HG03139 (cell line): Measurements from ENCODE around the gene PLCG1.
"Not testable (repeated sequence)": the region's sequence is repeated elsewhere in the genome, so short reads cannot be mapped to it uniquely, and the experiment has no call there.

Source experiments
- ATAC-seq: cut with Tn5 transposase; IDR thresholded peaks from one replicate; pipeline ENCODE4 v1.9.1; 2021; ENCODE audit not compliant: unreplicated experiment

The PLCG1 gene

DNA sequence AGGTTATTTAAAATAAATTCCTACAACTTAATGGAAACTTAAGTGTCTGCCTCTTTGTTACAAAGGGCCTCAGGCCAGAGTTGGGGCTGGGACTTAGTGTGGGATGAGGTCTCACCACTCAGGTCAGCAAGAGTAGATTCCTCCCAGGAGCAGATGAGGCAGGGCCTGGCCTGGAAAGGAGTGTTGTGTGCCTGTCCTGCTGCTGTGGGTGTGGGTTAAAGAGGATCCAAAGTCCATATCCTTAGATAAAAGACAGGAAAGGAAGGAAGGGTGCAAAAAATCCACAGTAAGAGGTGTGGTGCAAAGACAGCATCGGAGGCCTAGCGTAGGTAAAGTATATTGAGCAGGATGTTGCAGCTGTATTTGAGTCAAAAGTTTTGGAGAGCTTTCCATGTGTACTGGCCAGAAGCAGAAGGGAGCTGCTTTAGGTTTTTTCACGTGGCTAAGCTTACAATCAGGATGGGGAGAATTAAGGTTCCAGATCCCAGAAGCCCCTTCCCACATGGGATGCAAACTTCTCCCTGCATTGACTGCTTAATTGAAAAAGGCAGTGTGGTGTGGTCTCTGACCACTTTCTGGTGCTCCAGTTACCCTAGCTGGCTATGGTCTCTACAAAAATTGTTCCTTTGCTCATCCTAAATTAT is 12.8 kb upstream of the PLCG1 start:
- no peak for ATAC-seq

- ATAC-seq, result no peak
Measured at GRCh38 chr20:41125530-41126457, 11.5 kb upstream of the PLCG1 start.

GRCh38 chr20:41126719-41127118 is 10.6 kb upstream of the PLCG1 start:
- ATAC-seq, result no peak

GRCh38 chr20:41128317-41128716 is 9.0 kb upstream of the PLCG1 start:
- not testable (repeated sequence) for ATAC-seq

DNA sequence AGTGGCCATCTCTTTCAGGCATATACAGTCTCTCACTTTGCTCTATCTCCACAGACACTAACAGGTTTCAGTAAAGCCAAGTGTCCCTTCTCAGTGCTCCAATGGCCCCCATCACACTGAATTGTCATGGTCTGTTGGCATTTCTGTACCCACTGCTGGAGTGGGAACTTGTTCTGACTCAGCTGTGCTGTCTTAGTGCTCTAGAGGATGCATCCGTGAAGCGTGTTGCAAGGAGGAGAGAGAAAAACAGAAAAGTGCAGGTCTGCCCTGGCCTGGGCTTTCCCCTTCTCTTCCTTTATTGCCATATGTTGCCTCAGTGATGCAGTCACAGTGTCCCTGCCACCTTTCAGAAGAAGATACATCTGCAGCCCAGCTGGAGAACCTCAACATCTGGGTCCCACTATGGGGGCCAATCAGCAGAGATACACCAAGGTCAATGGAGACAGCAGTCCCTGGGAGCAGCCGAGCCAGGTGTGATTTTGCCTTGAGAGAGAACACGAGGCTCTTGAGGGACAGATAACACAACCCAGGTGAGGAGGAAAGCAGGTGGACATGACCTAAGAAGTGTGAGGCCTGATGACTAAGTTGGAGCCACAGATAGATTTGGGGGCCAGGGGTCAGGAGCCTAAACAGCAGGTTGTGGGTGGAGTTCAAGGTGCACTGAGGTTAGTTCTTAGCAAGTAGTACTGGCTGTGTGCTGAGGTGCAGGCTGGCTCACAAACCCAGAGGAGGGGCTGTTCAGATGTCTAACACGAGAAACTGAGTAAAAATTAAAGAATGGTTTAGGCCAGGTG is 5.6 kb upstream of the PLCG1 start:
- ATAC-seq, result no peak

GRCh38 chr20:41132388-41132775 is 5.0 kb upstream of the PLCG1 start:
- not testable (repeated sequence) for ATAC-seq

- no peak for ATAC-seq
Measured at GRCh38 chr20:41133709-41134361, 3.5 kb upstream of the PLCG1 start.

- no peak for ATAC-seq
Measured at GRCh38 chr20:41134362-41135186, 2.8 kb upstream of the PLCG1 start.

- ATAC-seq, result no peak
Measured at GRCh38 chr20:41135187-41135887, 2.0 kb upstream of the PLCG1 start.

DNA sequence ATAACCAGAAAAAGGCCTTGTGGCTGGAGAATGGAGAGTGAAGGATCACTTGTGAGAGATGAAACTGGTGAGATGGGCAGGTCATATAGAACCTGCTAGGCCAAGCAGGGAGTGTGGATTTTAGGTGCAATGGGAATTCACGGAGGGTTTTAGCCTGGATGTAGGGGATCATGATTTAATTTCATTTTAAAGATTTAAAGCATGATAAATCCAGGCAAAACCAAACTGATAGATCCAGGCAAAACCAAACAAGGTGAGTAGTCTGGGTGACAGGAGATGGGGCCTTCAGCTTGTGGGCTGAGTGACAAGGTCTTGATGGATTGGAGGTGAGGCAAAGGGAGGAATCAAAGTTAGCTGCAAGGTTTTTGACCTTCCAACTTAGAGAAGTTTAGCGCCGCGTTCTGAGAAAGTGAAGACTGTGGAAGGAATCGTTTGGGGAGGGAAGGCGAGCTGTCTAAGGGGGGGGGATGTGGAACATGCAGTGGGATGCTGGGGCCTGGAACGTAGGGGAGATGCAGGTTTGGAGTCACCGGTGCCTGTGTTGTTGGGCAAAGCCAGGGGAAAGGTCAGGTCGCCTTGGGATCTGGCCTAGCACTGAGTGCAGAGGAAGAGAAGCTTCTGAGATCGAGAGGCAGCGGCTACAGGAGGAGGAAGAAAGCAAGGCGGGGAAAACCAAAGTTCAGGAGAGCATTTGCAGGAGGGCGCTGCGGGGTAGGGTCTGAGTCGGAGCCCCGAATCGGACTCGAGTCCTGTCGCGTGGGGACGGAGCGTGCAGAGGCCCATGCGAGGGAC is 1.3 kb upstream of the PLCG1 start:
- ATAC-seq, result no peak

DNA sequence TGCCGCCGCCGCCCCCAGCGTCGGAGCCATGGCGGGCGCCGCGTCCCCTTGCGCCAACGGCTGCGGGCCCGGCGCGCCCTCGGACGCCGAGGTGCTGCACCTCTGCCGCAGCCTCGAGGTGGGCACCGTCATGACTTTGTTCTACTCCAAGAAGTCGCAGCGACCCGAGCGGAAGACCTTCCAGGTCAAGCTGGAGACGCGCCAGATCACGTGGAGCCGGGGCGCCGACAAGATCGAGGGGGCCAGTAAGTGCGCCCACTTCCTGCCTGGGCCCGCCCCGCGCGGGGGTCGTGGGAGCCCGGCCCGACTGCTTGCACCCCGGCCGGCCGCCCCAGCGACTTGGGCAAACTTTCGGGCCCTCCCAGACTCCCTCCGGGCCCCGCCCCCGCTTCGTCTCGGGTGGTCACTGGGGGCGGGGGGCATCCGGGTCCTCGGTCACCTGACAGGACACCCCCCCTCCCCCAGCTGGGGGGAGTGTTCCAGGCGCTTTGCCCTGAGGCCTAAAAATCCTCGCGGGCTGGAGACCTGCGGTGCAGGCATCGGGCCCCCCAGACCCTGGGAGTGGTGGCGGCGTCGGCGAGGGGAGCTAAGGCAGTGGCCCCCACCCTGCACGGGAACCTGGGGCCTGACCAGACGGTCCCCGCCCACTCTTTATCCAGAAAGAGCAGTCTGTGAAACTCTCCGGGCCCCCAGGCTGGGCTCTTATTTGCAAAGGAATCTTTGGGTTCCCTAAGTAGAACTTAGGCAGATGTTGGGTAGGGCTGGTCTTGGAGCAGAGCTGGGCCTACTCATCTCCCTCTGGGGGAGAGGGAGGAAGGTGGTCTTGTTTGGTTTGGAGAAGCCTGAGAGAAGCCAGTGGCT is 501 bp downstream of the PLCG1 start:
- ATAC-seq, result peak; percentile 21

GRCh38 chr20:41138475-41139226 is 1.3 kb downstream of the PLCG1 start:
- no peak for ATAC-seq

DNA sequence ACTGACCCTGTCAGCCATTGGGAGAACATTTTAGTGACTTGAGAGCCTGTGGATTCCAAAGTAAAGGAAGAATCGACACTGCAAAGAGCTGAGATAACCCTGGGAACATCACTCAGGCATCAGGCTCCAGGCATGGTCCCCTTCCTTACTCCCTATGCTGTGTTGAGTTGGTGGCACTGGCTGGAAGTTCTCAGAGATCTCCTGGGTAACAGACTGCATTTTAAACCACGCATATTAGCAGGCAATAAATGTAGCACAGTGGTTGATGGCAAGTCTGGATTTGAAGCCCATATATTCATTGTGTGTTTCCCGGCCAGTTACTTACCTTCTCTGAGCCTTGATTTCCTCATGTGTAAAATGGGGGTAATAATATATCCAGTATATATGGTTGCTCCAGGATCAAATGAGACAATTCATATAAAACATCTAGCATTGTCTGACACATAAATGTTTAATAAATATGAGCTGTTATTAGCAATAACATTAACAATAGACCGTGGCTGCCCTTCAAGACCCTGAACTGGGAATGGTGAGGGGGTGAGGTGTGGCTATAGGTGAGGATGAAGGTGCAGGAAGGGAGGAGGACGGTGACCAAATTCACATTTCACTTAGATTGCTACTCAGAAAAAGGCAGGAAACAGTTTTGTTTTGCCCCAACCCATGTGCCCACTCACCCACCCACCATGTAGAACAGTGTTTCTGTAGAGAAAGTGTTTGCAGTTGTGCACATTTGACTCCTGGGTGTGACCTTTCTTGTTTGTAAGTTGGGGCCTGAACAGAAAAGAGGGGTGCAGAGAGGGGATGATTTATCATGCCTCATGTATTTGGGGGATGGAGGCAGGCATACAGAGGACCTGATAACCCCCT is 2.1 kb downstream of the PLCG1 start:
- no peak for ATAC-seq

- ATAC-seq, result no peak
Measured at GRCh38 chr20:41140226-41141133, 3.1 kb downstream of the PLCG1 start.

GRCh38 chr20:41141153-41141815 is 3.9 kb downstream of the PLCG1 start:
- no peak for ATAC-seq
